HG02840 (cell line): ENCODE results near the gene KRTAP5-11.
"Not testable (repeated sequence)": the region's sequence is repeated elsewhere in the genome, so short reads cannot be mapped to it uniquely, and the experiment has no call there.

Source experiments
- ATAC-seq: cut with Tn5 transposase; IDR thresholded peaks from one replicate; pipeline ENCODE4 v1.9.1; 2021; ENCODE audit warnings: mild to moderate bottlenecking, moderate library complexity, moderate number of reproducible peaks; ENCODE audit not compliant: unreplicated experiment, low FRiP score

KRTAP5-11 gene, protein sequence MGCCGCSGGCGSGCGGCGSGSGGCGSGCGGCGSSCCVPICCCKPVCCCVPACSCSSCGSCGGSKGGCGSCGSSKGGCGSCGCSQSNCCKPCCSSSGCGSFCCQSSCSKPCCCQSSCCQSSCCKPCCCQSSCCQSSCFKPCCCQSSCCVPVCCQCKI

GRCh38 chr11:71582309-71582895 lies at the start of gene KRTAP5-11:
TSS of gene KRTAP5-11 (minus strand) at chr11:71582875. CDS start at chr11:71582837, 38 bp downstream.
- ATAC-seq, result no peak

GRCh38 chr11:71631551-71631950 lies 48.9 kb upstream of the KRTAP5-11 start:
- ATAC-seq, result not testable (repeated sequence)

DNA sequence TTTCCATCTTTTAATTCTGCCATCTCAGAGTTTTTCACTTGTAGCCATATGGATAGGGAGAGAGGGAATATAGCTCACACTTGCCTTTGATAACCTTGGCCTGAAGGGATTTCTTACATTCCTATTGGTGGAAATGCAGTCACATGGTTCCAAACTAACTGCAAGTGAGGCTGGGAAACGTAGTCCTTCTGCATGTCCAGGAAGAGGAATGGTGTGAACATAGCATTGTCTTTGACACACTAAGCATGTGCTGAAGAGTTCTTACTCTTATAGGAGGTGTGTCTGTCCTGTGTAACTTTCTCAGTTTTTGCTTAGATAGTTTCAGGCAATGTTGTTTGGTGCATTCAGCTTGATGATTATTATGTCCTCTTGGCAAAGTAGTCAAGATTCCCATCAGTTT lies 47.4 kb upstream of the KRTAP5-11 start:
- ATAC-seq, result not testable (repeated sequence)

- ATAC-seq, result not testable (repeated sequence)
Observed at GRCh38 chr11:71628943-71629342, 46.3 kb upstream of the KRTAP5-11 start.

- not testable (repeated sequence) for ATAC-seq
Observed at GRCh38 chr11:71623226-71623625, 40.6 kb upstream of the KRTAP5-11 start.

DNA sequence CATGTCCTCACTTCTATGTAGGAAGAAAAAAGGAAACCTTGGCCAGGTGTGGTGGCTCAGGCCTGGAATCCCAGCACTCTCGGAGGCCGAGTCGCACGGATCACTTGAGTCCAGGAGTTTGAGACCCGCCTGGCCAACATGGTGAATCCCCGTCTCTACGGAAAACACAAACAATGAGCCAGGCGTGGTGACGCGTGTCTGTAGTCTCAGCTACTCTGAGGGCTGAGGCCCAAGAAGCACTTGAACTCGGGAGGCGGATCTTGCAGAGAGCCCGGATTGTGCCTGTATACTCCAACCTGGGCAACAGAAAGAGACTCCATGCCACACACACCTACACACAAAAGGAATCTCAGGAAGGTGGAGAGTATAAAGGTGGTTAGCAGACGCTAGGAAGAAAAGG lies 39.9 kb upstream of the KRTAP5-11 start:
- not testable (repeated sequence) for ATAC-seq

DNA sequence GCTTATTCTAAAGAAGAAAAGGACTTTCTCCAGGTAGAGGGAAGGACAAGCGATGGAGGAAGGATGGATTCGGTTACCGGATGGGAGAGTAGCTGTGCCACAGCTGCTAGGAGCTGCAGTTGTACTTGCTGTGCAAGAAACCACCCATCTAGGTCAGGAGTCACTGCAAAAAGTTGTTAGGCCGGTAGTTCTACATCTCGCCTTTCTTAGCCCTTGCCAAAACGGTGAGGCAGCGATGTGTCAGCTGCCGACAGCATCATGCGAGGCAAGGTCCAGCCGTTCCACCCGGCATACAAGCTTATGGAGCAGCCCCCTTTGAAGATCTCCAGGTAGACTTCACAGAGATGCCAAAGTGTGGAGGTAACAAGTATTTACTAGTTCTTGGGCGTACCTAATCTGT lies 32.3 kb upstream of the KRTAP5-11 start:
- not testable (repeated sequence) for ATAC-seq

DNA sequence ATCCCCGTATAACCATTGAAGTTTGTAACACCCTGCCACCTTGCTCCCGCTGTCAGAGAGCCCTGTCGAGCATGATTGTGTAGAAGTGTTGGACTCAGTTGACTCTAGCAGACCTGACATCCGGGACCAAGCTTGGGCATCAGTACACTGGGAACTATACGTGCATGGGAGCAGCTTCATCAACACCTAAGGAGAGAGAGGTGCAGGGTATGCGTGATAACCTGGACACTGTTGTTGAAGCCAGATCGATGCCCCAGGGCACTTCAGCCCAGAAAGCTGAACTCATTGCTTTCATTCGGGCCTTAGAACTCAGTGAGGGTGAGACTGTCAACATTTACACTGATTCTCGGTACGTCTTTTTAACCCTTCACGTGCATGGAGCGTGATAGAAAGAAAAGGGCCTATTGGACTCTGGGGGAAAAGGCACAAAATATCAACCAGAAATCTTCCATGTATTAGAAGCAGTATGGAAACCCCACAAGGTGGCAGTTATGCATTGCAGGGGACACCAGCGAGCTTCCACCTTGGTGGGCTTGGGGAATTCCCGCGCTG lies 31.8 kb upstream of the KRTAP5-11 start:
- not testable (repeated sequence) for ATAC-seq

- not testable (repeated sequence) for ATAC-seq
Observed at GRCh38 chr11:71613931-71614330, 31.3 kb upstream of the KRTAP5-11 start.

DNA sequence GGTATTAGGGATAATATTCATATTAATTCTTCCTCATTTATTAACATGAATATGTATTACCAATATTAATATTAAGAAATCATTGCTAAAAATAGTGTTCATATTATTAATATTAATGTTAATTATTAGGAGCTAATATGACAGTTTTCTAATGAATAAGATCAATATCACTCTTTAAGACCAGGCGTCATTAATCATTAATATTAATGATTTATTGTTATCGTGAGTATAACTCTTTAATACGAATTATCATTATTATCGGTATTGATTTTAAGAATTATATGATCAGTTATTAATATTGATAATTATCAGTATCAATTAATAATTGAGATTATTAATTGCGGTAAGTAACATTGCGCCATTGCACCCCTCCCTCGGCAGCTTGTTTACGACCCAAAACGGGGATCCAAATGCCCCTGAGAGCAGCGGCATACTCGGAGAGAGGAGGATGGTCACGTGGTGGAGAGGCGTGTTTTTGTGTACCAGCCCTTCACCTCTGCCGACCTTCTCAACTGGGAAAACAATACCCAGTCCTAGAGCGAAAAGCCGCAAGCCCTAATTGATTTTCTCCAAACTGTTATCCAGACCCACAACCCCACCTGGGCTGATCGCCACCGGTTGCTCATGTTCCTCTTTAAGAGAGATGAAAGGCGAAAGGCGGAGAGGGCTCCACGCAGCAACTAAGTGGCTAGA lies 28.7 kb upstream of the KRTAP5-11 start:
- ATAC-seq, result not testable (repeated sequence)

- not testable (repeated sequence) for ATAC-seq
Observed at GRCh38 chr11:71608272-71608671, 25.6 kb upstream of the KRTAP5-11 start.

GRCh38 chr11:71607520-71608216 lies 25.0 kb upstream of the KRTAP5-11 start:
- not testable (repeated sequence) for ATAC-seq

DNA sequence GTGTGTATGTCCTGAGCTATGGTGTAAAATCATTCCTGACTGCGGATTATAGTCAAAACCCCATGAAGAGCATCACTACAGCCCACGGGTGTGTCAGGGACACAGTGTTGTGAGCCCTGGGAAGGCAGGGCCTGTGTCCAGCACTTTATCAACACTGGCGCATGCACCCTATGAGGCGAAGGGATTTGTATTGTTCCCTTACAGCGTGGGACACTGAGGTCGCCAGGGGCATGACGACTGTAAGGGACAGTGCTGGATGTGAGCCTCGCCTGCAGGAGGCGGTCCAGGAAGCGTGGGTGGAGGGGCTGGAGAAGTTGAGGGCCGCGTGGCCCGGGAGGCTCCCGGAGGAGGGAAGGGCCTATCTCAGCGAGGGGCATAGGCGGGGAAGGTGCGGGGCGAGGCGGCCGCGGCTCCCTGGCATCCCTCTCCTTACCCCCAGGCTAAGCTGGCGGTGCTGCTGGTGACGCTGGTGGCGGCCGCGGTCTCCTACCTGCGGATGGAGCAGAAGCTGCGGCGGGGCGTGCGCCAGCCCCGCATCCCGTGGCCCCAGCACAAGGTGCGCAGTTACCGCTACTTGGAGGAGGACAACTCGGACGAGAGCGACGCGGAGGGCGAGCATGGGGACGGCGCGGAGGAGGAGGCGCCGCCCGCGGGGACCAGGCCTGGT lies 24.3 kb upstream of the KRTAP5-11 start:
- ATAC-seq, result not testable (repeated sequence)

DNA sequence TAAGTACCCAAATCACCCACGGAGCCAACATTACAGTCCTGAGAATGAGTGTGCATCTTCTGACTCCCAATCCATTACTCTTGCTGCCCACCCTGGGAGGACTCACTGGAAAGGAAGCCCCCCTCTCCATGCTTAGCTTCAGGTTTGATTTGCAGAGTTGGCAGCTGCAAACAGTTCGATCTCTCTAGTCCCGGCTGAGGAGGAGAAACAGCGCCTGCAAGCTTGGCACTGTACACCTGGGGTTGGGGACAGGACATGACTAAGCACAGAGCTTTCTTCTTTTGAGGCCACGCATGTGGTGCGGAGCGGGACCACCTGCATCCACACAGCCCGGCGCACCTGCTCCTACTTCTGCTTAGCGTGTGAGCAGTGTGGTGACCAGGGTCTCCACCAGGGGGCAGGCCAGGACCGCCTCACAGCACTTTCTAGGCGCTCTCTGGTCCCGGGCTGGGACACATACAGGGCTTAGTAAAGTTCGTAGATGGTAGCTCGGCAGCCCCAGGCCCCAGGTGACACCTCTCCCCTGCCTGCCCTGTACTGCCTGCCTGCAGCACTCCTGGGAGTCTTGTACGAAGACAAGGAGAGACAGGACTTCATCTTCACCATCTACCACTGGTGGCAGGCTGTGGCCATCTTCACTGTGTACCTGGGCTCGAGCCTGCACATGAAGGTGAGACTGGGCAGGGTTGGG lies 22.3 kb upstream of the KRTAP5-11 start:
- ATAC-seq, result not testable (repeated sequence)

- not testable (repeated sequence) for ATAC-seq
Observed at GRCh38 chr11:71603221-71603620, 20.5 kb upstream of the KRTAP5-11 start.

DNA sequence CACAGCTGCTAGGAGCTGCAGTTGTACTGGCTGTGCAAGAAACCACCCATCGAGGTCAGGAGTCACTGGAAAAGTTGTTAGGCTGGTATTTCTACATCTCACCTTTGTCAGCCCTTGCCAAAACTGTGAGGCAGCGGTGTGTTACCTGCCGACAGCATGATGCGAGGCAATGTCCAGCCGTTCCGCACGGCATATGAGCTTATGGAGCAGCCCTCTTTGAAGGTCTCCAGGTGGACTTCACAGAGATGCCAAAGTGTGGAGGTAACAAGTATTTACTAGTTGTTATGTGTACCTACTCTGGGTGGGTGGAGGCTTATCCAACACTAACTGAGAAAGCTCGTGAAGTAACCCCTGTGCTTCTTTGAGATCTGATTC lies 6.9 kb upstream of the KRTAP5-11 start:
- not testable (repeated sequence) for ATAC-seq

DNA sequence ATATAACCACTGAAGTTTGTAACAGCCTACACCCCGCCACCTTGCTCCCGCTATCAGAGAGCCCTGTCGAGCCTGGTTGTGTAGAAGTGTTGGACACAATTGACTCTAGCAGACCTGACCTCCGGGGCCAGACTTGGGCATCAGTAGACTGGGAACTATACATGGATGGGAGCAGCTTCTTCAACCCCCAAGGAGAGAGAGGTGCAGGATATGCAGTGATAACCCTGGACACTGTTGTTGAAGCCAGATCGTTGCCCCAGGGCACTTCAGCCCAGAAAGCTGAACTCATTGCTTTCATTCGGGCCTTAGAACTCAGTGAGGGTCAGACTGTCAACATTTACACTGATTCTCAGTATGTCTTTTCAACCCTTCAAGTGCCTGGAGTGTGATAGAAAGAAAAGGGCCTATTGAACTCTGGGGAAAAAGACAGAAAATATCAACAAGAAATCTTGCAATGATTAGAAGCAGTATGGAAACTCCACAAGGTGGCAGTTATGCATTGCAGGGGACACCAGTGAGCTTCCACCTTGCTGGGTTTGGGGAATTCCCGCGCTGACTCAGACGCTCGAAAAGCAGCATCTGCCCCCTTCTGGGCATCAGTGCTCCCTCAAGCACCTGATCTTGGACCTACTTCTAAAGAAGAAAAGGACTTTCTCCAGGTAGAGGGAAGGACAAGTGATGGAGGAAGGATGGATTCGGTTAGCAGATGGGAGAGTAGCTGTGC lies 6.3 kb upstream of the KRTAP5-11 start:
- not testable (repeated sequence) for ATAC-seq

DNA sequence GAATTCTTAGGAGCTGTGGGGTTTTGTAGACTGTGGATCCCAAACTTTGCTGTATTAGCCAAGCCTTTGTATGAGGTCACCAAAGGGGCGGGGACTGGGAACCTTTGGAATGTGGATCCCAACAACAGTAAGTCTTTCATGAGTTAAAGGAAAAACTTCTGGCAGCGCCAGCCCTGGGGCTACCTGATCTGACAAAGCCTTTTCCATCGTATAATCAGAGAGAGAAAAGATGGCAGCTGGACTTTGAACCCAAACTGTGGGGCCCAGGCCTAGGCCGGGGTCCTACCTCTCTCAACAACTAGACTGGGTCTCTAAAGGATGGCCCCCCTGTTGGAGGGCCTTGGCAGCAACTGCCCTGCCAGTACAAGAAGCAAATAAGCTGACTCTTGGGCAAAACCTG lies 5.6 kb upstream of the KRTAP5-11 start:
- not testable (repeated sequence) for ATAC-seq

- not testable (repeated sequence) for ATAC-seq
Observed at GRCh38 chr11:71585673-71586072, 3.0 kb upstream of the KRTAP5-11 start.
